ENCODE results near the gene CCDC136. TPM values are rescaled to one million over a fixed set of nuclear protein-coding genes. Genes with fewer than 3 reads are reported as not detected.
A peak's percentile ranks its signal among the peaks of the same experiment; 100 is the strongest.

CCDC136 gene
- total RNA-seq, 1 donor from 2014 or later, result 0.76 TPM

DNA sequence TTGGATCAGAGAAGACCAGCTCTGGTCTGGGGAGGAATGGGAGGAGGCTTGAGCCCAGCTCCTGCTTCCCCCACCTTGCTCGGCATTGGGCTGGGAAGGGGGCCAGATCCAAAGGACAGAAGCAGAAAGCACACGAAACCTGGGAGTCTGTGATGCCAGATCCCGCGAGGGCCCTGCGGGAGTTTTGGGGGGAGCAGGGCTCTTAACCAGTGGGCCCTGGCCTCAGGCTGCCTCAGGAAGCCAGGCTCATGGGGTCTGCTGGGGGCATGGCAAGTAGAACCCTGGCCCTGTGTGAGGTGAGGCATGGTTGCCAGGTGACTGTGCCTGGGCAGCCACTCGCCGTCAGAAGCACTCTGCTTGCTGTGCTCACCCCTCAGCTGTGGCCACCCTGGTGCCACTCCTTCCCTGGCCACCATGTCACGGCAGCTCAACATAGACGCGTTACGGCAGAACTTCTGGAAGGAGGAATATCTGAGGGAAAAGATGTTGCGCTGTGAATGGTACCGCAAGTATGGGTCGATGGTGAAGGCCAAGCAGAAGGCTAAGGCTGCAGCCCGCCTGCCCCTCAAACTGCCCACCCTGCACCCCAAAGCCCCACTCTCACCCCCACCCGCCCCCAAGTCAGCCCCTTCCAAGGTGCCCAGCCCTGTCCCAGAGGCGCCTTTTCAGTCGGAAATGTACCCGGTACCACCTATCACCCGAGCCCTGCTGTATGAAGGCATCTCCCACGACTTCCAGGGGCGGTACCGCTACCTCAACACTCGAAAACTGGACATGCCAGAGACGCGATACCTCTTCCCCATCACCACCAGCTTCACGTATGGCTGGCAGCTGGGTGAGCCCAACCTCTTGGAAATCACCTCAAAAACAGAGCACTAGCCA lies 74.5 kb downstream of the CCDC136 start:
- no peak for ATAC-seq

DNA sequence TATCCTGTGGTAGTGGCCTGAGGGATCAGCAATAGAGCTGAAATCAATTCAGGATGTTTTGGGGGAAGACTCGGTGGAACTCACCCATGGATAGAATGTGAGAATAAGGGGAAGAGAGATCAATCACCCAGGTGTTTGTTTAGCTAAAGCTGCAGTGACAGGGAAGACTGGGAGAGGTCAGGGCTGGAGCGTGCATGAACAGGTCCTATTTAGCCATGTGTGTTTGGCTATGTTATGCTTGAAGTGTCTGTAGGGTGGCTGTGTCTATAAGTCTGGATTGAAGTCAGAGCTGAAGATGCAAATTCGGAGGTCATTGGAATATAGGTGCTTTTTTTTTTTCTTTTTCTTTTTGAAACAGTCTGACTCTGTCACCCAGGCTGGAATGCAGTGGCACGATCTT lies 75.5 kb downstream of the CCDC136 start:
- peak; percentile 61 for ATAC-seq

GRCh38 chr7:128867842-128868623 lies 76.3 kb downstream of the CCDC136 start:
- peak; percentile 66 for ATAC-seq

- no peak for ATAC-seq
These were observed 76.9 kb downstream of the CCDC136 start for GRCh38 chr7:128868624-128869137.

DNA sequence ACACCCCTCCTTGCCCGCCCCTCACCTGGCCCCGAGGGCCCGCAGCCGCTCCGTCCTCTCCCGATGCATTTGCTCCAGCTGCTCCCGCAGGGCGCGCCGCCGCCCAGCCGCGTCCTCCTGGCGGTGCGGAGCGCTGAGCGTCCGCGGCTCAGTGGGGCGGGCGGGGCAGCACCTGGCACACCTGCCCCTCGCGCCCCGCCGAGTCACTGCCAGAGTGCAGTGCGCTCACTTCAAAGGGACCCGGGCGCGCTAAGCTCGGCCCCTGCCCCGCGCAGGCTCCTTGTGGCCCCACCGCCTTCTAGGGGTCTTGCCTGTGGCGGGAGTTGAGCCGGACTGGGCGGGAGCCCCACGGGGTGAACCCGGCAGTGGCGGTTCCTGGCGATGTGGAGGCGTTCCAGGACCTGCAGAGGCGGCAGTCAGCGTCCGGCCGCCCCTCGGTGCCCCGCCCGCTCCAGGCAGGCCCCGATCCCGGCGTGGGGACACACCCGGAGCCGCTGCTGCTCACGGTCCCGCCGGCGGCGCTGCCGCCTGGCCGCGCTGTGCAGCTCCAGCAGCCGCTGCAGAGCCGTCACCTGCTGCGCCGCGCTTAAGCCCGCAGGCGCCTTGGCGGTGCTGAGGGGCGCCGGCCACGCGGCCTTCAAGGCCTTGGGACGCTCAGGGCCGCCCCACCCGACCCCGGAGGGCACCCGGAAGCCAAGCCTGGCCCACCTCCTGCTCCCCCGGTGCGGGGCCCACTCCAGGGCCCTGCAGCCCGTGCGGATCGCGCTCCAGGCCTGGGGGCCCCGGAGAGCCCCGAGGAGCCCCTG lies 77.6 kb downstream of the CCDC136 start:
- peak; percentile 74 for ATAC-seq

DNA sequence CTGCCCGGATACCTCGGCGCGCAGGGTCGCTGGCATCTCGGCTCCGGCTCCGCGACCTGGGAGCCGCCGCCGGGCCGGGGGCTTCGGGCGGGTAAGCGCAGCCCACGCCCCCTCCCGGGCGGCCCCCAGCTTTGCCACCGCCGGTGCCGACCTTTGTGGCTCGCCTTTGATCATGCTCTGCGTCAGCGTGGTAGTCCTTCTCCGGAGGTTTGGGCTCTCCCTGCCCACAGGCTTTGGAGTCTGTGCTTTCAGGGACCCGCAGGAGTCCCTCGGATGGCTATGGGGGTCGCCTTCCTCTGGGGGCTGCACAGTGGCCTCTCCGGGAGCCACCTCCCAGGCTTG lies 78.1 kb downstream of the CCDC136 start:
- no peak for ATAC-seq

GRCh38 chr7:128871050-128871449 lies 79.3 kb downstream of the CCDC136 start:
- ATAC-seq, result no peak

Other genes with a start within 250 kb of the CCDC136 start
- 0.84 TPM for gene GARIN1A, start 119.7 kb upstream of the CCDC136 start, total RNA-seq
- gene CALU, start 52.6 kb upstream of the CCDC136 start, total RNA-seq, result 21.4 TPM
- gene OPN1SW, start 16.2 kb upstream of the CCDC136 start, total RNA-seq, result not detected
- gene FLNC, start 38.4 kb downstream of the CCDC136 start, total RNA-seq, result 2.0 TPM
- gene ATP6V1F, start 70.9 kb downstream of the CCDC136 start, total RNA-seq, result 193 TPM
- 1.8 TPM for gene KCP, start 118.7 kb downstream of the CCDC136 start, total RNA-seq
- gene IRF5, start 146.0 kb downstream of the CCDC136 start, total RNA-seq, result 15.7 TPM